Heart right ventricle (tissue), 16 donors: Measurements from ENCODE around the gene LAMA5. TPM values are rescaled to one million over a fixed set of nuclear protein-coding genes. Genes with fewer than 3 reads are reported as not detected.
A peak's percentile ranks its signal among the peaks of the same experiment; 100 is the strongest.

Experiments
- ATAC-seq, 8 donors: fragments of 200-7000 bp; cut with Tn5 transposase; one replicate each; pipeline ENCODE4 v1.9.1; 2020; ENCODE audit warnings: mild to moderate bottlenecking in 8 of 8, moderate library complexity in 8 of 8, moderate number of reproducible peaks in 1 of 8
- DNase-seq, 2 donors: peaks; one replicate each; pipeline ENCODE4 v3.0.0-alpha.2; 2020
- H3K27ac ChIP-seq, 10 donors: fragments of 200-600 bp; sonication (generic) in 2 of 10; one replicate each; pipeline versions ENCODE4 v1.5.0 to v1.8.0; 2020 to 2022; ENCODE audit warnings: mild to moderate bottlenecking in 3 of 10
- H3K27me3 ChIP-seq, 7 donors: fragments of 200-600 bp; one replicate each; pipeline ENCODE4 v1.8.0; 2021 to 2022; ENCODE audit warnings: mild to moderate bottlenecking in 2 of 7
- H3K36me3 ChIP-seq, 9 donors: fragments of 200-600 bp; sonication (generic) in 1 of 9; one replicate each; pipeline versions ENCODE4 v1.5.0 to v1.8.0; 2020 to 2022; ENCODE audit warnings: mild to moderate bottlenecking in 2 of 9
- H3K4me1 ChIP-seq, 9 donors: fragments of 200-600 bp; sonication (generic) in 1 of 9; one replicate each; pipeline versions ENCODE4 v1.5.0 to v1.8.0; 2020 to 2022; ENCODE audit warnings: mild to moderate bottlenecking in 4 of 9
- H3K4me3 ChIP-seq, 10 donors: fragments of 200-600 bp; sonication (generic) in 2 of 10; one replicate each; pipeline versions ENCODE4 v1.5.0 to v1.8.0; 2020 to 2022; ENCODE audit warnings: mild to moderate bottlenecking in 7 of 10, moderate library complexity in 2 of 10
- H3K9me3 ChIP-seq, 11 donors: fragments of 200-600 bp in 10 of 11; sonication (generic) in 2 of 11; one replicate each; pipeline versions ENCODE4 v1.5.0 to v1.8.0; 2013 to 2022; ENCODE audit warnings: mild to moderate bottlenecking in 2 of 11, control low read depth in 1 of 11, moderate library complexity in 1 of 11
- whole genome bisulfite sequencing, 2 donors: extraction: QIAGEN DNeasy Blood & Tissue Kit; methylation state at CpG; one replicate each; pipeline ENCODE4 v1.1.7; 2013; ENCODE audit warnings: inconsistent platforms in 1 of 2; 5-methylcytosine and 5-hydroxymethylcytosine counted together
- intact Hi-C, 10 donors: fragments of 100-400 bp; cut with DNase I; formaldehyde crosslinking; loops; one replicate each; pipeline versions ENCODE4 v1.11.1 to v1.14.2; 2022
- polyA plus RNA-seq, 2 donors: library from polyadenylated mRNA; stranded (reverse); fragments of 200-250 nt; gene quantifications; one replicate each; pipeline ENCODE4 v1.2.3, GENCODE V29; 2013
- total RNA-seq, 10 donors: library from RNA; stranded (reverse); fragmentation: NEBNext Ultra II Directional in 3 of 10; extraction: Animal tissue kit (Norgen Biotek cat#: 25700) in 3 of 10; gene quantifications; one replicate each; pipeline versions ENCODE4 v1.2.1 to v1.2.4, GENCODE V29; 2021 to 2023
- TF ChIP-seq, protein P1 (sequence below), 9 donors: fragments of 200-600 bp; sonication (generic) in 2 of 9; IDR thresholded peaks; one replicate each; pipeline versions ENCODE4 v1.5.0 to v1.8.0; 2021 to 2022; ENCODE audit warnings: antibody characterized with exemption in 9 of 9, mild to moderate bottlenecking in 5 of 9, moderate library complexity in 1 of 9
- donor health status: Arrhythmogenic right ventricular cardiomyopathy.
- donor health status: ischemic (EF 13 %, LVEDD 7.1; RV severe dilation, severe dysfunction).
- donor health status: healthy with polysubstance abuse.
- donor health status: DM: no; HTN: yes; CAD: no.
- donor health status: DM: no; HTN: no; CAD: no.
- donor health status: ischemic (EF 25% LVEDD 6.9; RV normal size, moderate dysfunction).
- donor health status: ischemic (EF 25% LVEDD 5.7; RV mildly dilated, moderate dysfunction).
- donor health status: healthy.
- donor health status: DM: yes; HTN: yes; CAD: no.
- donor health status: Ischemic cardiomyopathy.
- donor health status: ischemic (EF 35%, LVEDD 5.7; RV mildly dilated, moderate dysfunction).
- donor health status: nonischemic (EF 11% LVEDD 7.7; RV severe dilation, severe dysfunction).
- donor health status: DM: yes; HTN: yes; CAD: no.
- donor health status: PGD.
- donor health status: ischemic (EF 29% LVEDD 5.4; RV normal size, mild dysfunction).
- donor health status: nonischemic (EF 23%, LVEDD 6.1; RV moderate dilation, normal function).

LAMA5 gene
- total and polyA plus RNA-seq, 12 donors: 53.9 to 358 (median 76.5) TPM

DNA sequence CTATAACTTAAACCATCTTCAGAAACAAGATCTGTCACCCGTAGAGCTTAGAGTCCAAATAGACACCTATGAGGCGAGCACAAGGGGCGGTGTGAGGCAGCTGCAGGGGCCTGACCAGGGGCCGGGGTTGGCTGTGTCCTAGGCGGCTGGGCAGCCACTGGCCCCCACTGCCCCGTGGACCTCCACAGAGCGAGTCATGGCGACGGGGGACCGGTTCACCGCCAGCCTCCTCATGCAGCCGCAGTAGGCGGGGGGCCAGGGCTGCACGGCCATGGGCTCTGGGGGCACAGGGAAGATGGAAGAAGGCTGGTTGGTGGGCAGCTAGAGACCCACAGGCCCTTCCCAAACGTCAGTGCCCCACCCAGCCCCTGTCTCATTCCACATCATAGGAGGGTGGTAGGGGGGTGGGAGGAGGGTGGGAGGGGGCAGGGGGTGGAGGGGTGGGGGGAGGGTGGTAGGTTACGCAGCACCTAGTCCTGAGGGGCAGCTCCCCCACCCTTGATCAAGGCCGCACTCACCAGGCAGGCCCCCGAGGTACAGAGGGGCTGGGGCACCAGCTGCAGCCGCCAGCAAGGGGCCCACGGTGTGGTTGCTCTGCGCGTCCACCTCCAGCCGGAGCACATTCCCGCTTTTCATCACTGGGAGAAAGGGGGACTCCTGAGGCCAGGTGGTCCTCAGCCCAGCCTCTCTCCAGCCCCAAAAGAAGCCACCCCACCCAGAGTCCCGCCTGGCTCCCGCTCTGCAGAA, 57.7 kb downstream of the LAMA5 start:
- H3K36me3 ChIP-seq: peaks cover 8 to 95% (median 85%) of the 10 kb centered on the region in 9 donors
- DNase-seq (no peak), ATAC-seq (no peak)
- H3K9me3 ChIP-seq: no peaks in the 10 kb centered on the region
- WGBS, 2 donors: 84 to 86% methylated on average over 20 to 26 of the region's 26 CpGs
- no peak overlapping the region for H3K27ac ChIP-seq
- no peak overlapping the region for H3K4me3 ChIP-seq
- intact Hi-C loops: loop anchor here in 3 of 10 donors (5.0 to 10.0 kb wide), 3 partner anchors 33 to 185 kb away; no protein-coding TSS in a partner anchor
- peaks cover 9 to 44% (median 19%) of the 10 kb centered on the region in 9 donors for H3K4me1 ChIP-seq
- TF ChIP-seq, protein P1, sequence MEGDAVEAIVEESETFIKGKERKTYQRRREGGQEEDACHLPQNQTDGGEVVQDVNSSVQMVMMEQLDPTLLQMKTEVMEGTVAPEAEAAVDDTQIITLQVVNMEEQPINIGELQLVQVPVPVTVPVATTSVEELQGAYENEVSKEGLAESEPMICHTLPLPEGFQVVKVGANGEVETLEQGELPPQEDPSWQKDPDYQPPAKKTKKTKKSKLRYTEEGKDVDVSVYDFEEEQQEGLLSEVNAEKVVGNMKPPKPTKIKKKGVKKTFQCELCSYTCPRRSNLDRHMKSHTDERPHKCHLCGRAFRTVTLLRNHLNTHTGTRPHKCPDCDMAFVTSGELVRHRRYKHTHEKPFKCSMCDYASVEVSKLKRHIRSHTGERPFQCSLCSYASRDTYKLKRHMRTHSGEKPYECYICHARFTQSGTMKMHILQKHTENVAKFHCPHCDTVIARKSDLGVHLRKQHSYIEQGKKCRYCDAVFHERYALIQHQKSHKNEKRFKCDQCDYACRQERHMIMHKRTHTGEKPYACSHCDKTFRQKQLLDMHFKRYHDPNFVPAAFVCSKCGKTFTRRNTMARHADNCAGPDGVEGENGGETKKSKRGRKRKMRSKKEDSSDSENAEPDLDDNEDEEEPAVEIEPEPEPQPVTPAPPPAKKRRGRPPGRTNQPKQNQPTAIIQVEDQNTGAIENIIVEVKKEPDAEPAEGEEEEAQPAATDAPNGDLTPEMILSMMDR (IDR thresholded peaks at IDR 0.05): no peak
- H3K27me3 ChIP-seq: no peaks in the 10 kb centered on the region

DNA sequence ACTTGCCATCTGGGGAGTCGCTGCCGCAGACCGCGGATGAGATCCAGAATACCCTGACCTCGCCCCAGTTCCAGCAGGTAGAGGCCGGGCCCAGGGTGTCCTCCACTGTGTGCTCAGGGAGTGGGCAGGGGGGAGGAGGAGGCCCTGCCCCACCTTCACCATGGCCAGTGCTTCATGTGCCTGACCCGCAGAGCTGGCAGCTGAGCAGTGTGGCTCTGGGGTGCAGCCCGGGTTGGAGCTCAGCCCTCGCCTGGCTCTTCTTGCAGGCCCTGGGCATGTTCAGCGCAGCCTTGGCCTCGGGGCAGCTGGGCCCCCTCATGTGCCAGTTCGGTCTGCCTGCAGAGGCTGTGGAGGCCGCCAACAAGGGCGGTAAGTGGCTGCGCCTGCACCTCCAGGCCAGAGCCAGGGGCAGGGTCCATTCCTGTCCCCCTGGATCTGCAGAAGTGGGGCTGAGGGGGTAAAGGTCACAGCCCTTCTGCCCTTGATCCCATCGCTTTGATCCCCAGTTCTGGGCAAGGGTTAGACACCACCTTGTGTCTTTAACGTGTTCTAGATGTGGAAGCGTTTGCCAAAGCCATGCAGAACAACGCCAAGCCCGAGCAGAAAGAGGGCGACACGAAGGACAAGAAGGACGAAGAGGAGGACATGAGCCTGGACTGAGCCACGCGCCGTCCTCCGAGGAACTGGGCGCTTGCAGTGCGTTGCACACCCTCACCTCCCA, 58.9 kb downstream of the LAMA5 start:
- TF ChIP-seq, protein P1 (IDR thresholded peaks at IDR 0.05): no peak
- DNase-seq (no peak), ATAC-seq (peak in 6 of 8 donors; percentile 2 to 71 (median 9))
- Histone ChIP-seq H3K9me3 (no peaks in the 10 kb centered on the region), H3K36me3 (peaks cover 8 to 94% (median 83%) of the 10 kb centered on the region in 9 donors), H3K4me3 (no peak overlapping the region), H3K27ac (peak overlapping the region in 4 of 10 donors; percentile 23 to 63 (median 33)), H3K4me1 (peaks cover 18 to 53% (median 30%) of the 10 kb centered on the region in 9 donors), H3K27me3 (no peaks in the 10 kb centered on the region)
- WGBS, 2 donors: 80 to 90% methylated on average over 29 of the region's 29 CpGs
- intact Hi-C loops: loop anchor here in 3 of 10 donors (5.0 to 10.0 kb wide), 3 partner anchors 34 to 187 kb away; no protein-coding TSS in a partner anchor

GRCh38 chr20:62307226-62308101, 59.6 kb downstream of the LAMA5 start:
- no peaks in the 10 kb centered on the region for H3K27me3 ChIP-seq
- H3K9me3 ChIP-seq: no peaks in the 10 kb centered on the region
- H3K4me1 ChIP-seq: peaks cover 18 to 53% (median 30%) of the 10 kb centered on the region in 9 donors
- intact Hi-C loops: loop anchor here in 3 of 10 donors (5.0 to 10.0 kb wide), 3 partner anchors 35 to 187 kb away; no protein-coding TSS in a partner anchor
- 77% methylated on average over 42 of the region's 42 CpGs for WGBS, 2 donors
- peak in 1 of 8 donors; percentile 1 for ATAC-seq
- H3K36me3 ChIP-seq: peaks cover 8 to 86% (median 75%) of the 10 kb centered on the region in 9 donors
- H3K4me3 ChIP-seq: no peak overlapping the region
- peak overlapping the region in 3 of 10 donors; percentile 1 to 63 (median 23) for H3K27ac ChIP-seq
- TF ChIP-seq, protein P1 (IDR thresholded peaks at IDR 0.05): no peak
- peak in 1 of 2 donors; percentile 22 for DNase-seq
